ENCODE measurements around the gene SERPINB6. TPM values are rescaled to one million over a fixed set of nuclear protein-coding genes. Genes with fewer than 3 reads are reported as not detected.

SERPINB6 gene
- total RNA-seq, 1 experiment from 2014 or later: 39.0 TPM

- H3K14ac ChIP-seq (ENCODE audit: insufficient read depth, low read length): no peak overlapping the region
- no peak overlapping the region for H3K4me3 Mint-ChIP-seq
Measured at GRCh38 chr6:3011158-3011557, 39.8 kb upstream of the SERPINB6 start.

More at GRCh38 chr6:3011158-3011557, 39.8 kb upstream of the SERPINB6 start:
- Histone ChIP-seq H2BK20ac (ENCODE audit: low read depth, low read length, poor library complexity, severe bottlenecking) (no peak overlapping the region), H3K18ac (ENCODE audit: insufficient read length, low read depth, low read length) (no peak overlapping the region), H4K91ac (ENCODE audit: insufficient read length, low read depth, low read length) (no peak overlapping the region), H3K56ac (ENCODE audit: insufficient read length, low read depth, low read length) (no peak overlapping the region), H2AFZ (ENCODE audit: low read length) (no peak overlapping the region), H2AK5ac (ENCODE audit: insufficient read length, low read length) (no peak overlapping the region), H3K79me1 (ENCODE audit: insufficient read depth, low read depth, low read length, poor library complexity, severe bottlenecking) (no peaks in the 10 kb centered on the region), H2BK120ac (ENCODE audit: low read depth, low read length, poor library complexity, severe bottlenecking) (no peak overlapping the region), H3K23ac (ENCODE audit: insufficient read length, low read depth, low read length) (no peak overlapping the region), H3K23me2 (ENCODE audit: insufficient read length, low read depth, low read length, poor library complexity, severe bottlenecking) (no peaks in the 10 kb centered on the region), H2BK15ac (ENCODE audit: low read depth, low read length) (no peak overlapping the region), H4K8ac (replicated peaks; ENCODE audit: insufficient read length, low read depth, low read length) (no peak overlapping the region), H3K79me2 (ENCODE audit: insufficient read depth, low read length) (no peaks in the 10 kb centered on the region), H3K27me3 (ENCODE audit: insufficient read depth, low read length) (no peaks in the 10 kb centered on the region), H2BK5ac (ENCODE audit: insufficient read length, low read length) (no peak overlapping the region), H3K4me2 (ENCODE audit: insufficient read depth, insufficient read length, low read length) (no peak overlapping the region), H3K9me3 (ENCODE audit: control insufficient read depth, low read depth, low read length) (peaks cover 27% of the 10 kb centered on the region), H3K9ac (ENCODE audit: extremely low read depth, insufficient read length, low read length) (no peak overlapping the region), H3K27ac (ENCODE audit: insufficient read length, low read depth, low read length) (no peak overlapping the region), H3K4me1 (ENCODE audit: insufficient read depth, low read length) (peaks cover 2% of the 10 kb centered on the region; the same call in 1 of the 2 replicates), H4K20me1 (ENCODE audit: control insufficient read depth, insufficient read depth, insufficient read length) (no peaks in the 10 kb centered on the region), H4K5ac (ENCODE audit: insufficient read length, low read depth, low read length) (no peak overlapping the region), H2BK12ac (ENCODE audit: insufficient read length, low read depth, low read length) (no peak overlapping the region), H3T11ph (ENCODE audit: low read length) (no peak overlapping the region), H3K4ac (ENCODE audit: low read depth, low read length) (no peak overlapping the region)
- Mint-ChIP-seq H3K4me1 (peaks cover 41 to 46% of the 10 kb centered on the region in 2 experiments), H3K9me3 (peaks cover 34 to 37% of the 10 kb centered on the region in 2 experiments), H3K27me3 (ENCODE audit: low read depth) (no peaks in the 10 kb centered on the region), H3K36me3 (ENCODE audit: insufficient read depth in 1 of 3, low read depth in 3 of 3) (peaks cover 81 to 90% (median 87%) of the 10 kb centered on the region in 3 experiments), H3K27ac (no peak overlapping the region)
- TF ChIP-seq CTCF (conservative IDR thresholded peaks at IDR 0.05): no peak
- no peak for DNase-seq

Measured in H9 (cell line).